ENCODE data around the gene CEP20. TPM values are rescaled to one million over a fixed set of nuclear protein-coding genes. Genes with fewer than 3 reads are reported as not detected.
A peak's percentile ranks its signal among the peaks of the same experiment; 100 is the strongest.
"Not testable (repeated sequence)": the region's sequence is repeated elsewhere in the genome, so short reads cannot be mapped to it uniquely, and the experiment has no call there.

The CEP20 gene
- total RNA-seq, 1 donor from 2014 or later = 32.0 TPM

GRCh38 chr16:15870011-15870410, 18.4 kb downstream of the CEP20 start:
- ATAC-seq (no peak), DNase-seq (ENCODE audit: missing footprints) (no peak)
- intact Hi-C loops (cut with DNase I) = no loop called here

GRCh38 chr16:15866451-15866850, 22.0 kb downstream of the CEP20 start:
- intact Hi-C loops (cut with DNase I) = no loop called here
- DNase-seq (ENCODE audit: missing footprints) (no peak), ATAC-seq (no peak)

- DNase-seq (ENCODE audit: missing footprints) (no peak), ATAC-seq (no peak)
- intact Hi-C loops (cut with DNase I) = no loop called here
These were observed 22.7 kb downstream of the CEP20 start for GRCh38 chr16:15865742-15866141.

DNA sequence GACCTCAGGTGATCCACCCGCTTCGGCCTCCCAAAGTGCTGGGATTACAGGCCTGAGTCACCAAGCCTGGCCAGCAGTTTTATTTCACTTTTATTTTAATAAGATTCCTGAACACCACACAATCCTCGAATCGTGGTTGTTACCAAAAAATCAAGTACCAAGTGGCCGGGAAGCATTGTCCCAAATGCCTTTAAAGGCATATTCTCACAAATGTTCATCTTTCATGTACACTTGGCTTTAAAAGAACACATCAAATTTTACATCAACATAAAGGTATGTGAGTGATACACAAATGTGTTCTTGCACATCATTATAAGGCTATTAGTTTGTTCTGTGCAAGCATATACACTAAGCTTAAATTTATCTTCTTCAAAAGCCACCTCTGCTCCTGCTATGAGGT, 23.5 kb downstream of the CEP20 start:
- intact Hi-C loops (cut with DNase I) = no loop called here
- ATAC-seq = no peak

GRCh38 chr16:15861996-15862395, 26.4 kb downstream of the CEP20 start:
- DNase-seq (ENCODE audit: missing footprints) = no peak
- intact Hi-C loops (cut with DNase I) = no loop called here
- ATAC-seq = no peak

More for the DNA sequence above, 23.5 kb downstream of the CEP20 start:
- no peak for DNase-seq (ENCODE audit: missing footprints)

- DNase-seq (ENCODE audit: missing footprints) = no peak
- intact Hi-C loops (cut with DNase I) = no loop called here
These were observed 29.3 kb downstream of the CEP20 start for GRCh38 chr16:15858921-15859668.

GRCh38 chr16:15857724-15858560, 30.5 kb downstream of the CEP20 start:
- intact Hi-C loops (cut with DNase I) = no loop called here
- peak; percentile 78 for DNase-seq (ENCODE audit: missing footprints)
- ATAC-seq = peak; percentile 64

More at GRCh38 chr16:15858921-15859668, 29.3 kb downstream of the CEP20 start:
- ATAC-seq = no peak

GRCh38 chr16:15856901-15857698, 31.3 kb downstream of the CEP20 start, which contains the start of gene MYH11:
MYH11 (minus strand) TSS chr16:15857028; CDS start chr16:15838252, 18,776 bp downstream.
- intact Hi-C loops (cut with DNase I) = no loop called here
- ATAC-seq (no peak), DNase-seq (ENCODE audit: missing footprints) (no peak)

- intact Hi-C loops (cut with DNase I) = no loop called here
- ATAC-seq (no peak), DNase-seq (ENCODE audit: missing footprints) (no peak)
These were observed 32.2 kb downstream of the CEP20 start for GRCh38 chr16:15856182-15856581.

- intact Hi-C loops (cut with DNase I) = no loop called here
These were observed 32.7 kb downstream of the CEP20 start for GRCh38 chr16:15855704-15856003.

GRCh38 chr16:15854906-15855703, 33.3 kb downstream of the CEP20 start:
- intact Hi-C loops (cut with DNase I) = no loop called here
- DNase-seq (ENCODE audit: missing footprints) = no peak
- no peak for ATAC-seq

More at GRCh38 chr16:15855704-15856003, 32.7 kb downstream of the CEP20 start:
- no peak for DNase-seq (ENCODE audit: missing footprints)
- ATAC-seq = no peak

GRCh38 chr16:15854061-15854460, 34.3 kb downstream of the CEP20 start:
- DNase-seq (ENCODE audit: missing footprints) (no peak), ATAC-seq (no peak)
- intact Hi-C loops (cut with DNase I) = no loop called here

DNA sequence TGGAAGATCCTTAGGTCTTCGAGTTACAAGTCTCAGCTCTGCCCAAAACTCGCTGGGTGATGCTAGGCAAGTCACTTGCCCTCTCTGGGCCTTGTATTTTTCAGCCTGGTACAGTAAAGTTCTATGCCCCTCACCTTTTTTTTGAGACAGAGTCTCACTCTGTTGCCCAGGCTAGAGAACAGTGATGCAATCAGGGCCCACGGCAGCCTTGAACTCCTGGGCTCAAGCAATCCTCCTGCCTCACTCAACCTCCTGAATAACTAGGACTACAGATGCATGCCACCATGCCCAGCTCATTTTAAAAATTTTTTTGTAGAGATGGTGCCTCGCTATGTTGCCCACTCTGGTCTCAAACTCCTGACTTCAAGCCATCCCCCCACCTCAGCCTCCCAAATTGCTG, 35.4 kb downstream of the CEP20 start:
- no peak for DNase-seq (ENCODE audit: missing footprints)
- intact Hi-C loops (cut with DNase I) = no loop called here
- ATAC-seq = no peak

- DNase-seq (ENCODE audit: missing footprints); ATAC-seq; intact Hi-C loops (cut with DNase I): not testable (repeated sequence)
These were observed 37.8 kb downstream of the CEP20 start for GRCh38 chr16:15850555-15850954.

GRCh38 chr16:15849209-15849981, 39.0 kb downstream of the CEP20 start:
- ATAC-seq = no peak
- intact Hi-C loops (cut with DNase I) = no loop called here
- no peak for DNase-seq (ENCODE audit: missing footprints)

- intact Hi-C loops (cut with DNase I) = no loop called here
- DNase-seq (ENCODE audit: missing footprints) = no peak
- no peak for ATAC-seq
These were observed 40.7 kb downstream of the CEP20 start for GRCh38 chr16:15847611-15848175.

GRCh38 chr16:15846510-15846909, 41.9 kb downstream of the CEP20 start:
- no peak for DNase-seq (ENCODE audit: missing footprints)
- intact Hi-C loops (cut with DNase I) = no loop called here

More at GRCh38 chr16:15846510-15846909, 41.9 kb downstream of the CEP20 start:
- ATAC-seq = no peak
